Upper lobe of left lung (tissue), 4 donors: ENCODE measurements around the gene PAM.

Source experiments
- CTCF ChIP-seq, 6 experiments: fragments of 450-650 bp in 4 of 6; fragments of 200-600 bp in 2 of 6; sonication (generic) in 2 of 6; IDR thresholded peaks; one replicate each; pipeline ENCODE4 v1.5.1; 2016 to 2019; ENCODE audit warnings: antibody characterized with exemption in 6 of 6
- EP300 ChIP-seq, 4 donors: sonication (generic); formaldehyde crosslinking; IDR thresholded peaks; one replicate each; pipeline ENCODE4 v1.5.1; 2017; ENCODE audit warnings: antibody characterized with exemption in 4 of 4, control low read depth in 2 of 4
- POLR2A ChIP-seq, 4 donors: fragments of 450-650 bp; IDR thresholded peaks; one replicate each; pipeline ENCODE4 v1.5.1; 2016 to 2017; ENCODE audit warnings: antibody characterized with exemption in 4 of 4, mild to moderate bottlenecking in 2 of 4

DNA sequence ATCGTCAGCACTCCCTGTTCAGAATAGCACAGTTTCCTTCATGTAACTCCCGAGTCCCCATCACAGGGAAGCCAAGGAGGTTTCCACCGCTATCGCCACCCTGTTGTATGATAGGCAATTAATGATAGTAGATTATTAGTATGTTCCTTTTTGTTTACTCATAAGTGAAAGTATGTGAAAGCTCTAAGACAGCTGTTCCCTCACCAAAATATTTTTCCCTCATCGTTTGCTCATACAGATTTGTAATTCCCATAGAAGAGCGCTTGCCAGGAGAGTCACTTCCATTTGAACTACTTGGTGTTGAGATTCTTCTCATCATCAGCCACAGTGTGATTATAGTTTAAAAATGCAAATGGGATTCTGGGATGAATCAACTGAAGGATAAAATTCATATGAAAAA is 140.9 kb downstream of the PAM start:
- TF ChIP-seq CTCF (IDR thresholded peaks at IDR 0.05), result no peak
- no peak for TF ChIP-seq POLR2A (IDR thresholded peaks at IDR 0.05)
- no peak for TF ChIP-seq EP300 (IDR thresholded peaks at IDR 0.05)
